Measurements from ENCODE around the gene CENPP.
A peak's percentile ranks its signal among the peaks of the same experiment; 100 is the strongest.

CENPP gene

GRCh38 chr9:92611621-92612285 lies 286.0 kb downstream of the CENPP start:
- POLR2A ChIA-PET (ENCODE audit: low non-redundant PET): no interaction called here
- no peak for DNase-seq (ENCODE audit: low spot score)
- CTCF ChIA-PET: interaction anchor here (0.6 kb wide), 1 partner anchor 279 kb away, joined by 3 read pairs; no protein-coding TSS in a partner anchor
- peak overlapping the region; percentile 58 for H3K27ac ChIP-seq
- no peak for TF ChIP-seq CTCF (conservative IDR thresholded peaks at IDR 0.05; ENCODE audit: low read depth)

- H3K27ac ChIP-seq: peak overlapping the region; percentile 58
- POLR2A ChIA-PET (ENCODE audit: low non-redundant PET): no interaction called here
- peak; percentile 35 for DNase-seq (ENCODE audit: low spot score)
- CTCF ChIA-PET: interaction anchor here (0.6 kb wide), 1 partner anchor 280 kb away, joined by 3 read pairs; no protein-coding TSS in a partner anchor
- TF ChIP-seq CTCF (conservative IDR thresholded peaks at IDR 0.05; ENCODE audit: low read depth): no peak
Observed at GRCh38 chr9:92612292-92612691, 286.5 kb downstream of the CENPP start.

GRCh38 chr9:92612816-92613215 lies 287.1 kb downstream of the CENPP start:
- POLR2A ChIA-PET (ENCODE audit: low non-redundant PET): interaction anchor here (0.6 kb wide), 1 partner anchor 8 kb away, joined by 4 read pairs; no protein-coding TSS in a partner anchor
- no peak for TF ChIP-seq CTCF (conservative IDR thresholded peaks at IDR 0.05; ENCODE audit: low read depth)
- CTCF ChIA-PET: interaction anchor here (0.6 kb wide), 1 partner anchor 89 kb away, joined by 4 read pairs; no protein-coding TSS in a partner anchor
- DNase-seq (ENCODE audit: low spot score): no peak
- peak overlapping the region; percentile 58 for H3K27ac ChIP-seq

- DNase-seq (ENCODE audit: low spot score): no peak
- ChIA-PET POLR2A (ENCODE audit: low non-redundant PET) (interaction anchor here (0.6 kb wide), 1 partner anchor 8 kb away, joined by 4 read pairs; no protein-coding TSS in a partner anchor), CTCF (interaction anchor here (0.6 kb wide), 1 partner anchor 88 kb away, joined by 4 read pairs; no protein-coding TSS in a partner anchor)
- no peak for TF ChIP-seq CTCF (conservative IDR thresholded peaks at IDR 0.05; ENCODE audit: low read depth)
- H3K27ac ChIP-seq: 0 out of 2 replicates have a peak overlapping the region, but pooled peaks have one; percentile 0
Observed at GRCh38 chr9:92613268-92614122, 287.7 kb downstream of the CENPP start.

GRCh38 chr9:92614123-92614510 lies 288.4 kb downstream of the CENPP start:
- POLR2A ChIA-PET (ENCODE audit: low non-redundant PET): no interaction called here
- CTCF ChIA-PET: no interaction called here
- H3K27ac ChIP-seq: 0 out of 2 replicates have a peak overlapping the region, but pooled peaks have one; percentile 0
- DNase-seq (ENCODE audit: low spot score): no peak
- no peak for TF ChIP-seq CTCF (conservative IDR thresholded peaks at IDR 0.05; ENCODE audit: low read depth)

- peak overlapping the region; percentile 7; the same call in 1 of the 2 replicates for H3K27ac ChIP-seq
- no peak for DNase-seq (ENCODE audit: low spot score)
- ChIA-PET CTCF (interaction anchor here (0.6 kb wide), 1 partner anchor 290 kb away, joined by 3 read pairs; the partner anchor contains the start of gene NOL8), POLR2A (ENCODE audit: low non-redundant PET) (no interaction called here)
- TF ChIP-seq CTCF (conservative IDR thresholded peaks at IDR 0.05; ENCODE audit: low read depth): no peak
Observed at GRCh38 chr9:92614763-92615461, 289.2 kb downstream of the CENPP start.
